EL (cell line): ENCODE measurements around the gene CPS1.

Source experiments
- DNase-seq: peaks from one replicate; pipeline ENCODE4 v3.0.0-alpha.2; 2016

Gene CPS1

GRCh38 chr2:210617318-210617717 is 60.9 kb downstream of the CPS1 start:
- no peak for DNase-seq

- peak; percentile 44 for DNase-seq
Measured at GRCh38 chr2:210617732-210618330, 61.4 kb downstream of the CPS1 start.

- no peak for DNase-seq
Measured at GRCh38 chr2:210620456-210620855, 64.1 kb downstream of the CPS1 start.

- DNase-seq = no peak
Measured at GRCh38 chr2:210623506-210623905, 67.1 kb downstream of the CPS1 start.

GRCh38 chr2:210626849-210627248 is 70.5 kb downstream of the CPS1 start:
- DNase-seq = peak; percentile 25

GRCh38 chr2:210630873-210631560 is 74.6 kb downstream of the CPS1 start:
- no peak for DNase-seq

GRCh38 chr2:210633699-210634098 is 77.3 kb downstream of the CPS1 start:
- DNase-seq = no peak

GRCh38 chr2:210635257-210635656 is 78.9 kb downstream of the CPS1 start:
- DNase-seq = no peak

GRCh38 chr2:210642333-210642732 is 85.9 kb downstream of the CPS1 start:
- no peak for DNase-seq

- no peak for DNase-seq
Measured at GRCh38 chr2:210647151-210647550, 90.8 kb downstream of the CPS1 start.

- DNase-seq = peak; percentile 7
Measured at GRCh38 chr2:210654091-210654490, 97.7 kb downstream of the CPS1 start.

GRCh38 chr2:210655229-210655975 is 99.0 kb downstream of the CPS1 start:
- no peak for DNase-seq

GRCh38 chr2:210657874-210658273 is 101.5 kb downstream of the CPS1 start:
- DNase-seq = no peak

GRCh38 chr2:210660751-210661150 is 104.4 kb downstream of the CPS1 start:
- DNase-seq = no peak

GRCh38 chr2:210662560-210662959 is 106.2 kb downstream of the CPS1 start:
- no peak for DNase-seq

- DNase-seq = no peak
Measured at GRCh38 chr2:210663631-210664089, 107.3 kb downstream of the CPS1 start.

- DNase-seq = no peak
Measured at GRCh38 chr2:210667711-210668110, 111.3 kb downstream of the CPS1 start.

- no peak for DNase-seq
Measured at GRCh38 chr2:210671065-210671464, 114.7 kb downstream of the CPS1 start.

- no peak for DNase-seq
Measured at GRCh38 chr2:210673117-210673516, 116.7 kb downstream of the CPS1 start.

- no peak for DNase-seq
Measured at GRCh38 chr2:210676067-210676466, 119.7 kb downstream of the CPS1 start.

- no peak for DNase-seq
Measured at GRCh38 chr2:210681491-210681890, 125.1 kb downstream of the CPS1 start.

- DNase-seq = no peak
Measured at GRCh38 chr2:210686401-210686800, 130.0 kb downstream of the CPS1 start.

GRCh38 chr2:210687786-210688470 is 131.5 kb downstream of the CPS1 start:
- no peak for DNase-seq
